Kasumi-1 (cell line): ENCODE data around the gene FRMD4A.
A peak's percentile ranks its signal among the peaks of the same experiment; 100 is the strongest.
"Not testable (repeated sequence)": the region's sequence is repeated elsewhere in the genome, so short reads cannot be mapped to it uniquely, and the experiment has no call there.

Experiments
- DNase-seq, 2 experiments: peaks; one replicate each; lab custom pipeline; 2025; lab: John Stamatoyannopoulos, UW

The FRMD4A gene

DNA sequence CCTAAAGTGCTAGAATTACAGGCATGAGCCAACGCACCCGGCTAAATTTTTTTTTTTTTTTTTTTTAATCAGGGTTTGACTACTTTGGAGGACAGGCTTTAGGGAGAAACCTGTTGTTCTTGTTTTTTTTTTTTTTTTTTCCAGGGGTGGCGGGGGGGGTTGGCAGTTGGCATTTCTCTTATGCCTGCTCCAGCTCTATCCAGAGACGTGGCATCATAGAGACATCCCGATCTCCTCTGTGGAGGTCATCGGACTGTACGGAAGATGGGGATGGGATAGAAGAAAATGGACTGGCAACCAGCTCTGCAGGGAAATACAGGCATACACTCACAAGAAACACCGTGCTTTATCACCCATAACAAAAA is 613.2 kb downstream of the FRMD4A start:
- DNase-seq = no peak

DNA sequence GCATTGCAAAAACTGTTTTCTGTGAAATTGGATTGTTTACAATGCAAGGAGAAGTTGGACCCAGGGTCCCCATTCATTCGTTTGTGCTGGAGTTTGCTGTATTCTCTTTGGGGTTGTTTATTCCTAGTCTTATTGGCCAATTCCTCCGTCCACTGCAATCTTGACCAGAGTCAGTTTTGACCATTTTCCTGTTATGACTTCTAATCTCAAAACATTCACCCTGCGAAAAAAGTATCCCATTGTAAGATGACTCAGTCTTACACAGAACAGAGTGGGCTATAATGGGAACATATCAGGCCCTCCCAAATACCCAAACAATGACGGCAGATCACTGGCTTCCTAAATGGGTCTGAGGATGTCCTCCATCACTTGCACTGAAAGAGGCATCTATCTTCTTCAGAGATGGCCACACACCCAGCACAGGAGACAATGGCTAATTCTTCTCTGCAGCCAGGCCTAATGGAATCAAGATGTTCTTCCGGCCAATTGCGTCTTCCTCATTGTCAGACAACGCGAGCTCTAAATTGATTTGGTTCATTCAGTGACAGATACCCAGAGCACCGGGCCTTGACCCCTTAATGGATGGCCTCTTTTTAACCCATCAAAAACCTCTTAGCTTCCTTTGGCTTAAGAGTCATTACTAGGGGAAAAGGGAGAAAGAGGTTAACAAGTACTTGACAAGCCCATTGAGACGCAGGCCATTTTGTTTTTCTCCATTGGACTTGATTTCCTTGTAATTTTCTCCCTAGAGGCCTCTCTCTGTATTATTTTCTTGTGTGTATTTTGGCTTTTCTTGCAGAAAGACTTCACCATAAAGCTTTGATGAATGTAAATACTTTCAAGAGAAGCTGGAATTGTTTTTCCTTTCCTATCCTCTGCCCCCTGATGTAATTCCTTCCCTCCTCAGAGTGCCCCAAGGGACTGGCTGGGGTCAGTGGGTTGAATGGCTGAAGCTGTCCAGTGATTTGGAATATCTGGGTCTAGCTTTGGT is 614.3 kb downstream of the FRMD4A start:
- DNase-seq = no peak

GRCh38 chr10:13715596-13715995 is 615.1 kb downstream of the FRMD4A start:
- DNase-seq = not testable (repeated sequence)

- no peak for DNase-seq
Observed at GRCh38 chr10:13715100-13715499, 615.6 kb downstream of the FRMD4A start.

GRCh38 chr10:13712837-13713581 is 617.7 kb downstream of the FRMD4A start:
- DNase-seq = peak; percentile 83 to 86

GRCh38 chr10:13712476-13712836 is 618.3 kb downstream of the FRMD4A start:
- peak in 1 of 2 experiments; percentile 24 for DNase-seq

- no peak for DNase-seq
Observed at GRCh38 chr10:13711291-13711690, 619.4 kb downstream of the FRMD4A start.

- DNase-seq = no peak
Observed at GRCh38 chr10:13709931-13710650, 620.6 kb downstream of the FRMD4A start.

DNA sequence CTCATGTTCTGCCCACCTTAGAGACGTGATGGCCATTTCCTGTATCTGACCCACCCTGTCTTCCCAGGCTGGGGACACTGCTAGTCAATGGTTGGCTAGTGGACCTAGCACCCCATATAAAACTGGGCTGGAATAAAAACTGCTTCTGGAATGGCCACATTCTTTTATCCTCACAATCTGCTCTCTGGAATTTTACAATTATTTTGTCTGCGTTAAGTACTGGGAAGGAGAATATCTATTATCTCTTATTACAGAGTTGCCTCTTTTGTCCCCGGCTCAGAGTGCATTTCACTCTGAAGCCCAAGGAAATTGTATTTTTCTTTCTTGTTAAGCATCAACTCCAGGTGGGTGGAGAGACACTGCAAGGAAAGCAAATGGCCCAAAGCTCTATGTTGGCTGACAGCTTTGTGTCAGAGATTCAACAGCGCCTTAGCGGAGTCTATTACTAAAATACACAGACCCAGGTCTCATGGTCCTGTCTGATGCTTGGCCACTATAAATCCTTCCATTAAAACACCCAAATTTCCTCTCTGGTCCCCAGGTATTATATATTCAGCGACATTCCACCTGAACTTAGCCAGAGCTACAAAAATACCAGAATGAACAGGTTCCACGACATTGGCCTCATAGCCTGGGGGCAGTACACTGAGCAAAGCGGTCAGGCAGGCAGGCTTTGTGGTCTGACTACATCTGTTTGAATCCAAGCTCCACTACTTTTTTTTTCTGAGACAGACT is 622.3 kb downstream of the FRMD4A start:
- DNase-seq = no peak

DNA sequence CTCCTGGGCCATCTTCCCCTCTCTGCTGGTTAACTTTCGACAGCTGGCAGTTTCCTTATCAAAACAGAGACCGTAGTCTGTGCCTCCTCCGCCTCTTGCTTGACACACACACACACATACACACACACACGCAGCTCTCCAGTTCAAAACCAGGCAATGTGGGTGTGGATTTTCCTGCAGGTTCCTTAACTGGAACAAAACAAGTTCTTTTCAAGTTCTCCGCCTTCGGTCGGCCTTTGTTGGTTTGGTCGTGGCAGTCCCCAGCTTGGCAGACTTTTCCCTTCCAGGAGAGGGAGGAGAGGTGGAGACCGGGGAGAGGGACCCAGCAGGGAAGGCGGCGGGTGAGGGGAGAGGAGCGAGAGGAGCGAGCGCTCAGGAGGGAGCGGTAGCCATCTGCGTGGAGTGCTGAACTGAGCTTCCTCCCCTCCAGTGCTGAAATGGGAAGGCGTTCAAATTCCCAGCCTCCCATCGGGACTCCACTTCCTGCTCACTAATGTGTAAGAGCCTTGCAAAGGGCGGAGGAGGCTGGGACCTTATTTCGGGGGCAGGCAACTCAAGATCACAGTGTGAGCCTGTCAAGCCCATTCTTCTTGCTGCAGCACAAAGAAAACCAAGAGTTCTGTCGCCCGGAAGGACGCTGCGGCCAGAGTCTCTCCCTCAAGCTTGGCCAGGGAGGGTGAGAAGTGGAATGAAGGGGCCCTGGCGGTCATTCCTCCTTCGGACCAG is 623.4 kb downstream of the FRMD4A start:
- peak; percentile 19 to 24 for DNase-seq

- no peak for DNase-seq
Observed at GRCh38 chr10:13706604-13707003, 624.1 kb downstream of the FRMD4A start.

DNA sequence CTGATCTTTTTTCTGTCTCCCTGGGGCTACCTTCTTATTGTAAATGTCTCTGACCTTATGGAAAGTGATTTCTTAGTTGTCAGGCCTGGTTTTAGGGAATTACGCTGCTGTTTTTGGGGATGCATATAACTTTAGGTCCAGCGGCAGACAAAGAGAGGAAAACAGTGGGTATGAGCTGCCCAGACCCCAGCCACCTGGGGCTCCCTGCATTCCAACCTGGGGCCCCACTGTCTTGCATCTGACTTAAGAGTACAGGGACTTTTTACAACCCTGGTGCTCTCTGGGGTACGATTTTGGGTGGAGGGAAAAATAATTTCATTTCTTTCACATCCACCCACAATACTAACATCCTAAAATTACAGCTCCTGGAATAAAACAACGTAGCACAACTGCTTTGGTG is 624.5 kb downstream of the FRMD4A start:
- no peak for DNase-seq

GRCh38 chr10:13705526-13706174 is 625.1 kb downstream of the FRMD4A start:
- no peak for DNase-seq

GRCh38 chr10:13704964-13705363 is 625.8 kb downstream of the FRMD4A start:
- peak; percentile 33 to 34 for DNase-seq

DNA sequence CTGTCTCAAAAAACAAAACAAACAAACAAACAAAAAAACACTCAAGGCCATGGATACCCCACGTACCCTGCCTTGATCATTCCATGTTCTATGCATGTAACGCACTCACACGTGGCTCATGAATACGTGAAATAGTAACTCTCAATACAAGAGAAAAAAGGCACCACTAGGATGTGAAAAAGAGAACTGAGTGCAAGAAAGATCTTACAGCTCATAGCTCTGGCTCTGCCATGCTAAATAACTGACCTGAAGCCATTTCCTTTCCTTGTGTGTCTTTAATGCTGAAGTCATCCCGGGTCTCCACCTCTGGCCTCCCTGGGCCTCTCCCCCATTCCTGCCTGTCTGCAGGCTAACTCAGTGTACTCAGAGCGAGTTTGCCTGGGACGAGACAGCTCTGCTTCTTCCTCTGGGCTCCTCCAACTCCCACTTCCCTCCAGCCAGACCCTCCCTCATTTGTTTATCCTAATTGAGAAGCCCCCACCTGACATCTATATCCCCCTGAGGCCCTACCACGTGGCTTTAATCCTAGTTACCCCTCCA is 626.7 kb downstream of the FRMD4A start:
- DNase-seq = no peak

- no peak for DNase-seq
Observed at GRCh38 chr10:13703101-13703818, 627.5 kb downstream of the FRMD4A start.

DNA sequence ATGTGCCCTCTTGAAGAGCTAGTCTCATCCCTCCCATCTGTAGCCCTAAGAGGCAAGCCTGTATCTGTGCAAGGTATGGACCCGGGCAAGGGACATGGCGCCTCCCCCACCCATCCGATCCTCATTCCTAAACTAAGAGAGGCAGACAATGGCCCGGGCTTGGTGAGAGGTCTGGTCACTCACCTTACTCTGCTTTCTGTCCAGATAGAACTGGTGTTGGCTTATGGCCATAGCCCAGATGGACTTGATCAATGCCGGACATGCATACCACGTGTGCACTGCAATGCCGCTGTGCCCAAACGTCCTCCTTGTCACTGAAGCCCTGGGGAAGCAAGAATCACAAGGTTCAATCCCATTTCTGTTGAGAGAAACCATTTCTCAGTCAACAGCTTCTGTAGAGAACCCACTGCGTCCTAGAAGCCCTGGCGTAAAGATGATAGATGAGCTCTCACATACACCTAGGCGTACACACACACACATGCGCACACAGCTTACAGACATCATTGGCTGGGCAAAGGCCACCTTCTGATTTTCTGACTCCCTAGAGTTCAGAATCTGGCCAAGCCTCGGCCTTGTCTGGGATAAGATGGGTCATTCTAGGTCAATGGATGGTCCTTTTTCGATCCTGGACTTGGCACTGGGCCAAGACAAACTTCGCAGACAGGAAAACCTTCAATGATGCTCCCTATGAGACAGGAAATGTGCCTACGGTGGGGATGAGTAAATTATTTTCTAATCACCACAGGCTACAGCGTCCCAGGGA is 629.4 kb downstream of the FRMD4A start:
- no peak for DNase-seq

DNA sequence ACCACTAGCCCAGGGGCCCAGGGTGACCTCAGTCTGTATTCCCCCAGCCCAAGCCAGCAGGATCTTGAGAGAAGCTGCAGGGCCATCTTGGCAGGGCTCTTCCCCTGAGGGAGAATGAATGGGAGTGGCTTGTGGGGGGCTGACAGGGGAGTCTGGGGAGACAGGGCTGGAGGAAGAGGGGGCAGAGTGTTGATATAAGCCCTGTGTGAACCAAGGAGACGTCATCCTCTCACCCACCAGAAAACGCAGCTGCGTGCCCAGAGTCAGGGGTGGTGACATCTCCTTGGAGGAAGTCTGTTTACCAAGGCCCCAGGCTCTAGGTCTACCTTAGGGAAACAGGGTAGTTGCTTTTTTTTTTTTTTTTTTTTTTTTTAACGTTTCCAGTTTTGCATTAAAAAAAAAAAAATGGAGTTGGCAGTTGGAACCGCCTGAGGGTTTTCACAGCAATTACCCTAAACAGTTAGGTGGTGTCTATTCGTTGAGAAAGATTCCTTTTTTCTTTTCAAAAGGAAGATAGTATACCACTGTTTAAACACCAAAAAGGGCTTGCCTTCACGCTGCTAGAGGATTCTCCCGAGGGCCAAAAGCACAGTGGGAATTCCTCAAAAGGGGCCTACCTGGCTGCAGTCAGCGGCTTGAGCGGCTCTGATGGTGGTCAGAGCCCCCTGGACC is 630.1 kb downstream of the FRMD4A start:
- no peak for DNase-seq
